Ovary (tissue), 3 donors: ENCODE measurements around the gene CA10.

Experiments
- CTCF ChIP-seq, 3 donors: fragments of 450-650 bp in 2 of 3; fragments of 200-600 bp in 1 of 3; IDR thresholded peaks; one replicate each; pipeline versions ENCODE4 v1.5.1 to v1.8.0; 2016 to 2022; ENCODE audit warnings: antibody characterized with exemption in 3 of 3, mild to moderate bottlenecking in 1 of 3
- POLR2A ChIP-seq: fragments of 450-650 bp; IDR thresholded peaks from one replicate; pipeline ENCODE4 v1.6.1; 2017; ENCODE audit warnings: antibody characterized with exemption, mild to moderate bottlenecking, moderate library complexity
- donor health status: DM: no; HTN: no; CAD: no.

- no peak for TF ChIP-seq CTCF (IDR thresholded peaks at IDR 0.05)
- TF ChIP-seq POLR2A = no peak
These were observed 513.5 kb downstream of the CA10 start for GRCh38 chr17:51645056-51645455.
